ENCODE measurements around the gene MAFB. TPM values are rescaled to one million over a fixed set of nuclear protein-coding genes. Genes with fewer than 3 reads are reported as not detected.

MAFB gene
- total and polyA plus RNA-seq, 2 donors (not counting 1 experiment from before 2014, with no cell fraction given): 0.40 to 3.0 TPM

DNA sequence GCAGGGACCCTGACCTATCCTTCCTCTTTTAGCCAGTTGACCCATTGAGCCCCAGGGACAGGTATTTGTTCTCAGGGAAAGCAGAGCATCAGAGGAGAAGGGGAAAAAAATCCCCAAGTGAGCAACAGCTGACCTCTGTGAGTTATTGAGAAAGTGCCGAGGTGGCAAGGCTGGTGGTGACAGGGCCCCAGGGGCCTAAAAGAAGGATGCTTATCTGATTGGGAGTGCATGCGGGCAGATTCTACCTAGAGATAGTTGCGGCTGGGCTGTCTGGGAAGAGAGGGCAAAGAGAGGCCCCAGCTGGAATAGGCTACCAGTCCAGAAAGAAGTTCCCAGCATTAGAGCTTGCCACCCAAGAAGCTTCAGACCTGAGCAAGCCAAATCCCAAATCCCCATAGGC, 26.5 kb upstream of the MAFB start:
- no peak for DNase-seq (ENCODE audit: low read depth in 2 of 2)
- no peaks in the 10 kb centered on the region for H3K79me2 ChIP-seq (ENCODE audit: control insufficient read depth, insufficient read depth, low read length)
- TF ChIP-seq, protein P1, sequence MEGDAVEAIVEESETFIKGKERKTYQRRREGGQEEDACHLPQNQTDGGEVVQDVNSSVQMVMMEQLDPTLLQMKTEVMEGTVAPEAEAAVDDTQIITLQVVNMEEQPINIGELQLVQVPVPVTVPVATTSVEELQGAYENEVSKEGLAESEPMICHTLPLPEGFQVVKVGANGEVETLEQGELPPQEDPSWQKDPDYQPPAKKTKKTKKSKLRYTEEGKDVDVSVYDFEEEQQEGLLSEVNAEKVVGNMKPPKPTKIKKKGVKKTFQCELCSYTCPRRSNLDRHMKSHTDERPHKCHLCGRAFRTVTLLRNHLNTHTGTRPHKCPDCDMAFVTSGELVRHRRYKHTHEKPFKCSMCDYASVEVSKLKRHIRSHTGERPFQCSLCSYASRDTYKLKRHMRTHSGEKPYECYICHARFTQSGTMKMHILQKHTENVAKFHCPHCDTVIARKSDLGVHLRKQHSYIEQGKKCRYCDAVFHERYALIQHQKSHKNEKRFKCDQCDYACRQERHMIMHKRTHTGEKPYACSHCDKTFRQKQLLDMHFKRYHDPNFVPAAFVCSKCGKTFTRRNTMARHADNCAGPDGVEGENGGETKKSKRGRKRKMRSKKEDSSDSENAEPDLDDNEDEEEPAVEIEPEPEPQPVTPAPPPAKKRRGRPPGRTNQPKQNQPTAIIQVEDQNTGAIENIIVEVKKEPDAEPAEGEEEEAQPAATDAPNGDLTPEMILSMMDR (conservative IDR thresholded peaks at IDR 0.05 in 1 of 2, IDR thresholded peaks at IDR 0.05 in 1 of 2; ENCODE audit: low read depth in 1 of 2, low read length in 2 of 2): no peak
- no peak for TF ChIP-seq EZH2 (IDR thresholded peaks at IDR 0.05; ENCODE audit: low read length, missing control alignments)
- H3K9me3 ChIP-seq (ENCODE audit: control insufficient read depth, insufficient read depth, low read depth, low read length): no peaks in the 10 kb centered on the region
- H3K27me3 ChIP-seq (ENCODE audit: control insufficient read depth, insufficient read depth, low read length): no peaks in the 10 kb centered on the region
- H3K4me1 ChIP-seq (ENCODE audit: control insufficient read depth, extremely low read depth, insufficient read depth, low read length): no peaks in the 10 kb centered on the region
- H3K27ac ChIP-seq (ENCODE audit: insufficient read depth, low read length): no peak overlapping the region
- H3K4me3 ChIP-seq (replicated peaks in 1 of 4; ENCODE audit: control extremely low read depth in 1 of 4, insufficient read depth in 1 of 4, low read depth in 3 of 4, low read length in 4 of 4): no peak overlapping the region
- H2AFZ ChIP-seq (ENCODE audit: low read length): no peak overlapping the region
- H4K20me1 ChIP-seq (ENCODE audit: control insufficient read depth, extremely low read depth, insufficient read depth, low read length): no peaks in the 10 kb centered on the region
- H3K9ac ChIP-seq (ENCODE audit: insufficient read depth, low read length): no peak overlapping the region
- no peak overlapping the region for H3K4me2 ChIP-seq (ENCODE audit: extremely low read depth, insufficient read depth, low read length)
- H3K36me3 ChIP-seq (ENCODE audit: control insufficient read depth, insufficient read depth, low read length): no peaks in the 10 kb centered on the region

DNA sequence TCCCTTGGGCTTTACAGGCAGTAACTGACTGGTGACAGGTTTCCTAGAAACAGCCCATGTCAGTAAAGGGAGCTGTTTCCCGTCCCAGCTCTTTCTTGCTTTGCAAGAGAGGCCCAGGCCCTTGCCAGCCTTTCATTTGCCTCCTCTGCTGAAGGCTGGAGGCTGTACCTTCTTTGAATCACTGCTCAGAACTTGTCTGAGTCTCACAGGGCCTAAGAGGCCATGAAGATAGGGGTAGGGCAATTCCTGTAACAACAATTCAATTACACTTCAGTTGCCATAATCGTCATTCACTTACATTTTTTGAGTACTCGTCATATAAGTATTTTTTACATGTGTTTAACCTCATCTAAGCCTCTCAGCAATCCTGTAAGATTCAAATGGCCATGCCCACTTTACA, 25.9 kb upstream of the MAFB start:
- TF ChIP-seq EZH2 (IDR thresholded peaks at IDR 0.05; ENCODE audit: low read length, missing control alignments): no peak
- TF ChIP-seq, protein P1 (conservative IDR thresholded peaks at IDR 0.05 in 1 of 2, IDR thresholded peaks at IDR 0.05 in 1 of 2; ENCODE audit: low read depth in 1 of 2, low read length in 2 of 2): no peak
- Histone ChIP-seq H3K79me2 (ENCODE audit: control insufficient read depth, insufficient read depth, low read length) (no peaks in the 10 kb centered on the region), H3K4me1 (ENCODE audit: control insufficient read depth, extremely low read depth, insufficient read depth, low read length) (no peaks in the 10 kb centered on the region), H3K9me3 (ENCODE audit: control insufficient read depth, insufficient read depth, low read depth, low read length) (no peaks in the 10 kb centered on the region), H4K20me1 (ENCODE audit: control insufficient read depth, extremely low read depth, insufficient read depth, low read length) (no peaks in the 10 kb centered on the region), H3K9ac (ENCODE audit: insufficient read depth, low read length) (no peak overlapping the region), H2AFZ (ENCODE audit: low read length) (no peak overlapping the region), H3K27me3 (ENCODE audit: control insufficient read depth, insufficient read depth, low read length) (no peaks in the 10 kb centered on the region), H3K4me2 (ENCODE audit: extremely low read depth, insufficient read depth, low read length) (no peak overlapping the region), H3K27ac (ENCODE audit: insufficient read depth, low read length) (no peak overlapping the region), H3K4me3 (replicated peaks in 1 of 4; ENCODE audit: control extremely low read depth in 1 of 4, insufficient read depth in 1 of 4, low read depth in 3 of 4, low read length in 4 of 4) (no peak overlapping the region), H3K36me3 (ENCODE audit: control insufficient read depth, insufficient read depth, low read length) (no peaks in the 10 kb centered on the region)
- no peak for DNase-seq (ENCODE audit: low read depth in 2 of 2)

GRCh38 chr20:40714109-40714508, 25.1 kb upstream of the MAFB start:
- Histone ChIP-seq H3K27ac (ENCODE audit: insufficient read depth, low read length) (no peak overlapping the region), H3K4me3 (replicated peaks in 1 of 4; ENCODE audit: control extremely low read depth in 1 of 4, insufficient read depth in 1 of 4, low read depth in 3 of 4, low read length in 4 of 4) (no peak overlapping the region), H3K79me2 (ENCODE audit: control insufficient read depth, insufficient read depth, low read length) (no peaks in the 10 kb centered on the region), H4K20me1 (ENCODE audit: control insufficient read depth, extremely low read depth, insufficient read depth, low read length) (no peaks in the 10 kb centered on the region), H3K9ac (ENCODE audit: insufficient read depth, low read length) (no peak overlapping the region), H3K4me2 (ENCODE audit: extremely low read depth, insufficient read depth, low read length) (no peak overlapping the region), H3K36me3 (ENCODE audit: control insufficient read depth, insufficient read depth, low read length) (no peaks in the 10 kb centered on the region), H3K4me1 (ENCODE audit: control insufficient read depth, extremely low read depth, insufficient read depth, low read length) (no peaks in the 10 kb centered on the region), H2AFZ (ENCODE audit: low read length) (no peak overlapping the region), H3K9me3 (ENCODE audit: control insufficient read depth, insufficient read depth, low read depth, low read length) (no peaks in the 10 kb centered on the region), H3K27me3 (ENCODE audit: control insufficient read depth, insufficient read depth, low read length) (no peaks in the 10 kb centered on the region)
- no peak for DNase-seq (ENCODE audit: low read depth in 2 of 2)
- TF ChIP-seq EZH2 (IDR thresholded peaks at IDR 0.05; ENCODE audit: low read length, missing control alignments): no peak
- TF ChIP-seq, protein P1 (conservative IDR thresholded peaks at IDR 0.05 in 1 of 2, IDR thresholded peaks at IDR 0.05 in 1 of 2; ENCODE audit: low read depth in 1 of 2, low read length in 2 of 2): no peak

All from fibroblast of lung (primary cell).